PFSK-1 (cell line): ENCODE data around the gene ZMYND19.

ENCODE experiments used
- POLR2AphosphoS5 ChIP-seq: IDR thresholded peaks from 2 replicates; pipeline ENCODE4 v1.6.1; 2012; ENCODE audit warnings: low read depth, mild to moderate bottlenecking, control low read depth, low read length, moderate library complexity
- REST ChIP-seq, 2 experiments: IDR thresholded peaks; 2 replicates each; pipeline versions ENCODE4 v1.6.1 to v1.8.0; 2011 to 2012; ENCODE audit warnings: low read depth in 2 of 2, low read length in 2 of 2, control low read depth in 1 of 2, inconsistent platforms in 1 of 2, mild to moderate bottlenecking in 1 of 2, moderate library complexity in 1 of 2; ENCODE audit not compliant: insufficient read depth in 1 of 2
- SIN3A ChIP-seq: IDR thresholded peaks from 2 replicates; pipeline ENCODE4 v1.6.1; 2012; ENCODE audit warnings: mild to moderate bottlenecking, low read length, moderate library complexity, borderline replicate concordance; ENCODE audit not compliant: insufficient read depth
- TAF1 ChIP-seq: IDR thresholded peaks from 2 replicates; pipeline ENCODE4 v1.6.1; 2012; ENCODE audit warnings: low read length, control low read depth, borderline replicate concordance; ENCODE audit not compliant: insufficient read depth

- TF ChIP-seq TAF1, result no peak
- no peak for TF ChIP-seq REST (IDR thresholded peaks at IDR 0.05; ENCODE audit: insufficient read depth in 1 of 2, low read depth in 2 of 2, low read length in 2 of 2)
- TF ChIP-seq POLR2AphosphoS5, result no peak
- TF ChIP-seq SIN3A, result no peak
Measured at GRCh38 chr9:137626464-137626863, 36.2 kb upstream of the ZMYND19 start.
